Measurements from ENCODE around the gene SULF2. TPM values are rescaled to one million over a fixed set of nuclear protein-coding genes. Genes with fewer than 3 reads are reported as not detected.

The SULF2 gene
- total and polyA plus RNA-seq, 9 of the 15 experiments (the other 6 are each of a cell fraction or from before 2014, with no cell fraction given) = 0.33 TPM; not detected in 8

- Histone ChIP-seq H3K36me3 (ENCODE audit: control insufficient read depth, insufficient read depth, low read length) (no peaks in the 10 kb centered on the region), H3K27ac (ENCODE audit: extremely low read depth, low read depth, low read length) (no peak overlapping the region), H3K79me2 (ENCODE audit: control insufficient read depth, insufficient read depth, low read length) (no peaks in the 10 kb centered on the region), H3K4me1 (replicated peaks in 1 of 2; ENCODE audit: control insufficient read depth in 2 of 2, insufficient read depth in 2 of 2, low read length in 2 of 2) (0 out of 5 replicates have a peak, but pooled peaks cover 0 to 6% of the 10 kb centered on the region in 2 experiments), H3K4me2 (ENCODE audit: insufficient read depth, low read length) (no peak overlapping the region), H3K27me3 (ENCODE audit: control insufficient read depth in 2 of 2, insufficient read depth in 2 of 2, low read length in 2 of 2) (peaks cover 11 to 33% of the 10 kb centered on the region in 2 experiments; a peak in 3 of 5 replicates), H3K9me1 (ENCODE audit: control insufficient read depth, insufficient read depth, low read length) (no peaks in the 10 kb centered on the region), H4K20me1 (replicated peaks; ENCODE audit: control insufficient read depth, insufficient read depth, low read length) (no peaks in the 10 kb centered on the region), H2AFZ (ENCODE audit: low read depth, low read length) (no peak overlapping the region), H3K9me3 (replicated peaks; ENCODE audit: control insufficient read depth, insufficient read depth, low read depth, low read length) (no peaks in the 10 kb centered on the region; the same call in 1 of the 2 replicates), H3K9ac (ENCODE audit: insufficient read depth in 1 of 2, low read depth in 2 of 2, low read length in 2 of 2) (no peak overlapping the region), H3K4me3 (no peak overlapping the region)
- TF ChIP-seq CUX1 (CRISPR knock-in tag; IDR thresholded peaks at IDR 0.05) = no peak
- TF ChIP-seq, protein P1, sequence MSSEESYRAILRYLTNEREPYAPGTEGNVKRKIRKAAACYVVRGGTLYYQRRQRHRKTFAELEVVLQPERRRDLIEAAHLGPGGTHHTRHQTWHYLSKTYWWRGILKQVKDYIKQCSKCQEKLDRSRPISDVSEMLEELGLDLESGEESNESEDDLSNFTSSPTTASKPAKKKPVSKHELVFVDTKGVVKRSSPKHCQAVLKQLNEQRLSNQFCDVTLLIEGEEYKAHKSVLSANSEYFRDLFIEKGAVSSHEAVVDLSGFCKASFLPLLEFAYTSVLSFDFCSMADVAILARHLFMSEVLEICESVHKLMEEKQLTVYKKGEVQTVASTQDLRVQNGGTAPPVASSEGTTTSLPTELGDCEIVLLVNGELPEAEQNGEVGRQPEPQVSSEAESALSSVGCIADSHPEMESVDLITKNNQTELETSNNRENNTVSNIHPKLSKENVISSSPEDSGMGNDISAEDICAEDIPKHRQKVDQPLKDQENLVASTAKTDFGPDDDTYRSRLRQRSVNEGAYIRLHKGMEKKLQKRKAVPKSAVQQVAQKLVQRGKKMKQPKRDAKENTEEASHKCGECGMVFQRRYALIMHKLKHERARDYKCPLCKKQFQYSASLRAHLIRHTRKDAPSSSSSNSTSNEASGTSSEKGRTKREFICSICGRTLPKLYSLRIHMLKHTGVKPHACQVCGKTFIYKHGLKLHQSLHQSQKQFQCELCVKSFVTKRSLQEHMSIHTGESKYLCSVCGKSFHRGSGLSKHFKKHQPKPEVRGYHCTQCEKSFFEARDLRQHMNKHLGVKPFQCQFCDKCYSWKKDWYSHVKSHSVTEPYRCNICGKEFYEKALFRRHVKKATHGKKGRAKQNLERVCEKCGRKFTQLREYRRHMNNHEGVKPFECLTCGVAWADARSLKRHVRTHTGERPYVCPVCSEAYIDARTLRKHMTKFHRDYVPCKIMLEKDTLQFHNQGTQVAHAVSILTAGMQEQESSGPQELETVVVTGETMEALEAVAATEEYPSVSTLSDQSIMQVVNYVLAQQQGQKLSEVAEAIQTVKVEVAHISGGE (CRISPR knock-in tag; IDR thresholded peaks at IDR 0.05) = peak in 1 of 3 experiments; percentile 57; a peak in 2 of 6 replicates
- TF ChIP-seq ZNF830 (CRISPR knock-in tag; IDR thresholded peaks at IDR 0.05) = no peak
- no peak for TF ChIP-seq ZNF79 (CRISPR knock-in tag; IDR thresholded peaks at IDR 0.05; ENCODE audit: low read depth)
- DNase-seq (ENCODE audit: extremely low read depth in 1 of 4, low spot score in 3 of 4) (no peak), ATAC-seq (no peak), FAIRE-seq (no peak)
- ChIA-PET POLR2A (interaction anchor here (0.8 kb wide), 1 partner anchor 912 kb away, joined by 4 read pairs; no protein-coding TSS in a partner anchor), CTCF (ENCODE audit: low intra/inter-chr PET ratio) (no interaction called here)
- WGBS (ENCODE audit: insufficient coverage, low coverage, missing lambda C conversion rate) = 2% methylated on average over 11 of the region's 11 CpGs
- intact Hi-C loops (cut with micrococcal nuclease) = no loop called here
- in situ Hi-C loops (cut with MboI) = no loop called here
- BruUV-seq (replicated peaks) = no TSS peak
Measured at GRCh38 chr20:47723322-47723721, 62.0 kb downstream of the SULF2 start.
